Hematopoietic multipotent progenitor cell treated with erythropoietin and hydrocortisone succinate and interleukin-3 and kit ligand, for 8 days (in vitro differentiated cells): ENCODE results near the gene RTN1.

Source experiments
- DNase-seq: peaks from one replicate; pipeline ENCODE4 v3.0.0-alpha.2; 2015

The RTN1 gene, protein sequence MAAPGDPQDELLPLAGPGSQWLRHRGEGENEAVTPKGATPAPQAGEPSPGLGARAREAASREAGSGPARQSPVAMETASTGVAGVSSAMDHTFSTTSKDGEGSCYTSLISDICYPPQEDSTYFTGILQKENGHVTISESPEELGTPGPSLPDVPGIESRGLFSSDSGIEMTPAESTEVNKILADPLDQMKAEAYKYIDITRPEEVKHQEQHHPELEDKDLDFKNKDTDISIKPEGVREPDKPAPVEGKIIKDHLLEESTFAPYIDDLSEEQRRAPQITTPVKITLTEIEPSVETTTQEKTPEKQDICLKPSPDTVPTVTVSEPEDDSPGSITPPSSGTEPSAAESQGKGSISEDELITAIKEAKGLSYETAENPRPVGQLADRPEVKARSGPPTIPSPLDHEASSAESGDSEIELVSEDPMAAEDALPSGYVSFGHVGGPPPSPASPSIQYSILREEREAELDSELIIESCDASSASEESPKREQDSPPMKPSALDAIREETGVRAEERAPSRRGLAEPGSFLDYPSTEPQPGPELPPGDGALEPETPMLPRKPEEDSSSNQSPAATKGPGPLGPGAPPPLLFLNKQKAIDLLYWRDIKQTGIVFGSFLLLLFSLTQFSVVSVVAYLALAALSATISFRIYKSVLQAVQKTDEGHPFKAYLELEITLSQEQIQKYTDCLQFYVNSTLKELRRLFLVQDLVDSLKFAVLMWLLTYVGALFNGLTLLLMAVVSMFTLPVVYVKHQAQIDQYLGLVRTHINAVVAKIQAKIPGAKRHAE

DNA sequence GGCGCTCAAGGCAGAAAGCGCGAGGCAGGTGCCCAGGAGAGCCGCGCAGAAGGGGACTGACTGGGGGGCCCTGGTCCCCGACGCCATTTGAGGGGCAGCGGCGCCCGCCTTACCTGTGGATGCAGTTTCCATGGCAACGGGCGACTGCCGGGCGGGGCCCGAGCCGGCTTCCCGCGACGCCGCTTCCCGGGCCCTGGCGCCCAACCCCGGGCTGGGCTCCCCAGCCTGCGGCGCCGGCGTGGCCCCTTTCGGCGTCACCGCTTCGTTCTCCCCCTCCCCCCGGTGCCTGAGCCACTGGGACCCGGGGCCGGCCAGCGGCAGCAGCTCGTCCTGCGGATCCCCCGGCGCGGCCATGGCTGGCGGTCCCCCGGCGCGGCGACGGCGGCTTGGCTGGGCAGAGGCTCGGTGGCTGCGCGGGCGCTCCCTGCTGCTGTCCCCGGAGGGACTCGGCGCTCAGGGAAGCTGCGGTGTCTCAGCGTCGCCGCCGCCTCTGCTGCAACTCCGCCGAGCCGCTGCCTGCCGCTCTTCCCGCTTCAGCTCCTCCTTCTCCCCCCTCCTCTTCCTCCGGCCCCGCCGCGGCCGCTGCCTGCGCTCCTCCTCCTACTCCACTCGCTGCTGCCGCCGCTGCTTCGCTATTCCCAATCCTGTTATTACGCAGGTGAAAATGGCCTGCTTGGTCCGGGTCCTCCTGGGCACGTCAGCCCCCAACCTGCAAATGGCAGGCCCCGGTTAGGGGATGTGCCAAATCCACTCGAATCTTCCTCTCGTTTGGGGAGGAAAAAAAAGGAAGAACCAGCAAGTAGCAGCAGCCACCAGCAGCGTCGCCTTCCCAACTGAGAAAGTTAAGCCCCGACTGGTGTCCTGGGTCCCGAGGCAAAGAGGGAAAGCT, at the start of gene RTN1:
RTN1 (minus strand) TSS at position 500 of the 889 bp plus-strand sequence; CDS start at position 354, 146 bp downstream.
- DNase-seq: peak; percentile 15

DNA sequence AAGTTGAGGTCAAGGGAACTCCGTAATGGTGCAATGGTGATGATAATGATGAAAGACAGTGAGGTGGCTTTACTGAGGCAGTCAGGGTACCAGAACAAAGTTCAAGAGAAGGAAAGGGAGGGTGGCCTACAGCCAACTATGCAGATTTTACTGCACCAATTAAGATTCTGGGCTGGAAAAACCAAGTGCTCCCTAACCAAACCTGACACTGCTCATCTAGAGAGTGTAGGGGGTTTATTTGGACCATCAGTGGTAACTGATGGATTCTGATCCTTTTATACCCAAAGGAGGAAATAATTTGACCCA, 49.8 kb upstream of the RTN1 start:
- no peak for DNase-seq

DNA sequence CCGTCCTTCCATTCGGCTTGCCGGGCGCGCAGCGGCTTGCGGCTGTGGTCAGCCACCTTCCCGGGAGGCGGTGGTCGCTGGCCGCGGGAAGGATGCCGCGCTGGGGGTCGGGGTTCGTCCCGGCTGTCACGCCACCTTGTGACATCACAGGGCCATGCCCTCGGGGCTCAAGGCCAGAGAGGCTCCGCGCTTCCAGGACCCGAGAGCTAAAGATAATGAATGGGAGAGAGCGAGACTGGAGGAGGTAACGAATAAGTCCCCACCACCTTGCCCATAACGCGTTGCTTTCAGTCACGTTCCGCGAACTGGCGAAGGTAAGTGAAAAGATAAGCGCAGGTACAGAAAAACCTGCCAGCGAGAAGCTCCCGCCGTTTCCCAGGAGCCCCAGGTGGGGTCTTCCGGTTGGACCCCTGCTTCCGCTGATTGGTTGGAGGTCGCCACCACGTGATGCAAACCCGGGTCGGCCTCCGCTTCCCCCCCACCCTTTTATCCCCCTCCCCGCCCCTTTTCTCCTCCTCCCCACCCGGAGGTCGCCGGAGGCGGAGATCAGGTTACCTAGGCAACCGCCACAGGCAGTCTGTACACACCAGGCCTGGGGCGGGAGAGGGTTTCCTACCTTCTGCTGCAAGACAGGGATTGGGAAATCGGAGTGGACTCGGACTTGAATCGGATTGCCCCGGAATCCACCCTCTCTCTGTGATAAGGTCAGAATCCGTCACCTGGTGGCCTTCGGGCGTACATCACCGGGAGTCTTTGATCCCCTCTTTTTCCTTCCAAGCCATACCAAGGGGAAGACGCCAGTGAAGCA, 49.2 kb upstream of the RTN1 start, which contains the start of gene LRRC9:
LRRC9 (plus strand) TSS at position 575 of the 808 bp plus-strand sequence.
- no peak for DNase-seq

DNA sequence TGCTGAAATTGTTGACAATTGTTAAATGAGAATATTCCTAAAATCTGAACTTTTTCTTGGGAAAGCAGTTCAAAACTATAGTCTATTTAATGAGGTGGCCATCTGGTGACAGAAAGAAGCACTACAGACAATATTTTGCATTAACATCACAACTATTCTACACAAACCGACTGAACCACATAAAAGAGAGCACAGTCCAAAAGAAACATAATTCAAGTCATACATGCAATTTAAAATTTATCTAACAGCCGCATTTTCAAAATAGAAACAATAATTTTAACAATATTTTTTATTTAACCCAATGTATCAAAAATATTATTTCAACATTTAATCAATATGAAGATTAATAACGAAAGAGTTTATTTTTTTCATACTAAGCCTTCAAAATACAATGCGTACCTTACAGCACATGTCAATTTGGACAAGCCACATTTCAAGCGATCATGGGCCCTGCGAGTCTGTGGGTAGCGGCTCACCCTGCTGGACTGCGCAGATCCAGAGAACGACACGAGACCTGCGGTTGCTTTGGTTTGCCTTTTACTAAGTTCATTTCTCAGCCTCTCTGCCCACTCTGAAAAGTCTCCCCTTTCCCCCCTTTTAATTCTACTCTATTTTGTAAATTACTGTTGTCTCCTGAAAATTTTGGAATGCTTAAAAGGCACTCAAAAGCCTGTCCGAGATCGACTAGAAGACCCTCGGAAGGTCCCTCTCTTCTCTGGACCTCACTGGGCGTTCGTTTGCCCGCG, 48.4 kb upstream of the RTN1 start:
- DNase-seq: peak; percentile 43

DNA sequence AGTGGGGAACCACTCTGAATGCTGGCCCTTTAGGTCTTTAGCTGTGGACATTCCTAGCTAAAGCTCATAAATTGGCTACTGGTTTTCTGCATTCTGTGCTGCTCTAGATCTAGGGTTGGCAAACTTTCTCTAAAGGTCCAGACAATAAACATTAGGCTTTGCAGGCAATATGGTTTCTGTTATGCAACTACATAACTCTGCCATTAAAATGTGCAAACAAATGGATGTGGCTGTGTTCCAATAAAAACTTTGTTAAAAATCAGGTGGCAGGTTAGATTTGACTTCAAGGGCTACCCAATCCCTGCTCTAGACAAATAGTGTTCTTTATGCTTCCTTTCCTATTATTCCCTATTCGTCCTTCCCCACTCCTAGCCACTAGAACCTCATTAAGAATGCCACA, 42.6 kb upstream of the RTN1 start:
- DNase-seq: no peak

DNA sequence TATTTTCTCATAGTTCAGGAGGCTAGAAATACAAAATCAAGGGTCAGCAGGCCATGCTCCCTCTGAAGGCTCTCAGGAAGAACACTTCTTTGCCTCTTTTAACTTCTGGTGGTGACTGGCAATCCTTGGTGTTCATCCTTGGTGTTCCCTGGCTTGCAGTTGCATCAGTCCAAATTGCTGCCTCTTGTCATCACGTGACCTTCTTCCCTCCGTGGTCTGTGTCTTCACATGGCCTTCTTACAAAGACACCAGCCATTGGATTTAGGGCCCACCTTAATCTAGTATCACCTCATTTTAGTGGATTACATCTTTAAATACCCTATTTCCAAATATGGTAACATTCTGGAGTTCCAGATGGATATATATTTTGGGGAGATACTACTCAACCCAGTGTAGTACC, 41.9 kb upstream of the RTN1 start:
- DNase-seq: no peak

DNA sequence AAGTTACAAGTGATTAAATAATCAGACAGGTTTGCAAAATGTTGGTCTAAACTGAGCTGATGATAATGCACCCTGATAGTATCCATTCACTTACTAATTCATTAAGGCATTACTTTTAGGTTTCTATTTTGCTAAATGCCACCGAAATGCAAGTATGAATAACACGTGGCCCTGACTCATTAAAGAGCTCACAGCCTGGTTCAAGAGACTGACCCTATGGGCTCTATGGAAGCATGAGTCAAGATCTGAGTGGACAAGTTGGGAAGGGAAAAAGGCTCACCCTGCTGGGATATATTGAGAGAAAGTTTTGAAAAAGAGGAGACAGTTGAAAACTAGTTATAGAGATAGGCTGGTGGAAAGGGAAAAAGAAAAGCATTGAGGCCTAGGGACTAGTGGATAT, 34.6 kb upstream of the RTN1 start:
- DNase-seq: no peak

DNA sequence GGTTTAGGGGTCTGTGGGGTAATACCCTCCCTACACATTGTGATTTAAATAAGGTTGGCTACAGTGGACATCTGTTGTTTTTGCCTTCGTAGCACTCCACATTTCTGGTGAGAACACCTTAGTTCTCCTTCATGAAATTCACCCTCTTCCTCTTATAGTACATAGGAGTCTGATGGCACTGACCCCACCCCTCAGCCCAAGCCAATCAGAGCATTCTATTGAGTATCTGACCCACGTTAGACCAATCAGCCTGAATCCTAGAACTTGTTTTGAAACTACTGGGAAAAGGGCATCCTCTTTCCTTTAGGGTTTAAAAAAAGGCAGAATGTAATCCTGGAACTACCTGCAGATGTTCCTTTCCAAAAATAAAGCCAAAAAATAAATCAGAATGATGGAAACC, 33.6 kb upstream of the RTN1 start:
- no peak for DNase-seq

DNA sequence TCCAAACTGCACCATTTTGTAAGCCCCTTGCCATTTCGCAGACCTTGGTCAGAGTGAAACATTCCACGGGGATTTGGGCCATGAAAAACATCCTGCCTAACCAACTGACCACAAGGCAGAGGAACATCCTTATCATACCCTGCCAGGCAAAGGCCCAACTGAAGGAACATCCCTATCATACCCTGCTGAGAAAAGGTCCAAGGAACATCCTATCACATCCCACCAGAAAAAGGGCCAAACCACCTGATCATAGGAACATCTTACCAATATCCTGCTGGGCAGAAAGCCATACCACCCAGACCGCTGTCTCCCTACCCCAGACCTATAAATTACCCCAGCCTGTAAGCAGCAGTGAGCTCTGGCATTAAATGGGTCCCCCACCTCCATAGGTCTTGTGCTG, 30.0 kb upstream of the RTN1 start:
- peak; percentile 63 for DNase-seq

DNA sequence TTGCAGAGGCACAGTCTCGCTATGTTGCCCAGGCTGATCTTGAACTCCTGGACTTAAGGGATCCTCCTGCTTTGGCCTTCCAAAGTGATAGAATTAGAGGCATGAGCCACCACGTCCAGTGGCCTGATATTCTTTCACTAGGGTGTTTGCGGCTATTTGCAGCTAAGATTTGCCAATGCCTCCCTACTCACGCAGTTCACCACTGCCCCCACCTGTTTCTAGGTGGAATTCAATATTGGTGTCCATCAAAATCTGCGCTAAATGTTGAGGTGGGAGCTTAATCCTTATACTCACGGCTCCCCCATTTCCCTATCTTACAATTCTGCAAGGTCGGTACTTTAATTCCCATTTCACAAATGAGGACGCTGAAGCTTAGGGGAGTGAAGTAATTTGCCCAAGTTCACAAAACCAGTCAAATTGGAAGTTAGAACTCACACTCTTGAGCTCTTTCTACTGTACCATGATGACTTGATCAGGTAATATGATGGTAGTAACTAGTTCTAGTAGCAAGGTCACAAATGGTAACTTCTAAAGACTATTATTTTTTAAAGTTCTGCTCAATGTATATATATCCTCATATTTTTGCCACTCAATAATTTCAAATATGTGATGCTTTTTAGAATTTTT, 27.3 kb upstream of the RTN1 start:
- peak; percentile 13 for DNase-seq

DNA sequence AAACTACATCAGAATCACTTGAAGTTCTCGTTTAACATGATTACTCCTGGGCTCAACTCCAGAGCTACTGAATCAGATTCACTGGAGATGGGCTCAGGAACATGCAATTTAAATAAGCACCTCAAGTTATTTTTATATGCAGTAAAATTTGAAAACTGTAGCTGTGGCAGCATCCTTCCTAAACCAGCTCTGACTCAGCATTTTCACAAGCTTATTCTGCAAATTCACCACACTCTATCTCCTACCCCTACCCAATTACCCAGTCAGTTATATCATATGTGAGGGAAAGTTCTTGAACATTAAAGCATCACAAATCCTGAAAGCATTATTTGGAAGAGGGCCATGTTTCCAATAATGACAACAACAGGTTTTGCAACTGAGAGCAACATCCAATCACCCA, 25.1 kb upstream of the RTN1 start:
- DNase-seq: no peak

DNA sequence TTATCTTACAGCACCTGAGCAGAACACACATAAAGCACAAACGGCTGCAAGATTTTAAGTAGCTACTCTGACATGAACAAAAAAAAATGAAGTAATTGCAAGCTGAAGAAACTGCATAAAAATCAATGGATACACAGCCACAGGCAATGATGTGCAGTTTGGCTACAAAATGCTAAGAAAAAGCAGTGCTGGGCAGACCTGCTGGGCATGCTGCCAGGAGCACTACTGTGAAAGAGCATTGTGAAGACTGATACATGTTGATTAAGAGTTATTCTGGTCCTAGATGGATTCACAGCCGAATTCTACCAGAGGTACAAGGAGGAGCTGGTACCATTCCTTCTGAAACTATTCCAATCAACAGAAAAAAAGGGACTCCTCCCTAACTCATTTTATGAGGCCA, 20.1 kb upstream of the RTN1 start:
- no peak for DNase-seq

DNA sequence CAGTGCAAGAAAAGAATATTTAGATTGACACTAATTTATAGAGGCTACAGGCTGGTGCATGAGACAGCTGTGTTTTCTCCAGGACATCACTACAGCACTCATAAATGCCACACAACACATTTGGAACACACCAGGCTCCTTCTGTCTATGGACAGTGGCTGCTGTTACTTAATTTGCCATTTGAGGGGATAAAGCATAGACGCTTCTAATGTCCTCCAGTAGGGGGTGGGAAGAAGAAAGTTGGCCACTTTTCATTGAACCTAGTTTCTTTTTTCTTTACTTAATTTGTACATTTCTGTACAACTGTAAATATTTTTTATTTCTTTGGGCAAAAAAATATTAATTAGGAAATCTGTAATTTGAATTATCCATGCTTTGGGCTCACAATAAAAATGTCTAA, 12.4 kb upstream of the RTN1 start:
- no peak for DNase-seq

DNA sequence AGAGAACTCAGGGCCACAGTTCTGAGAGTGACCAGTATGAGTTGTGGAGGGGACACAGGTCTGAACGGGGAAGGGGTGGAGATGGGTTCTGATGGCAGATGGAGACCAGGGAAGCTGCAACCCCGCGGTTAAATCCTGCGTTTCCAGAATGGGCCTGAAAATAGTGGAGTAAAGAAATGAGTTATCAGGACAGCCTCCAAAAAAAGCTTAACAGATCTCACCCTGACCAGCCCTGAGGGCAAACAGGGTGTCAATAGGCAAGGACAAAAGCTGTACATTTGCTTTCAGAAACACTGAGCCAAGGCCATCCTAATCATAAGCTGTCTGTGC, 555 bp upstream of the RTN1 start:
- DNase-seq: no peak

DNA sequence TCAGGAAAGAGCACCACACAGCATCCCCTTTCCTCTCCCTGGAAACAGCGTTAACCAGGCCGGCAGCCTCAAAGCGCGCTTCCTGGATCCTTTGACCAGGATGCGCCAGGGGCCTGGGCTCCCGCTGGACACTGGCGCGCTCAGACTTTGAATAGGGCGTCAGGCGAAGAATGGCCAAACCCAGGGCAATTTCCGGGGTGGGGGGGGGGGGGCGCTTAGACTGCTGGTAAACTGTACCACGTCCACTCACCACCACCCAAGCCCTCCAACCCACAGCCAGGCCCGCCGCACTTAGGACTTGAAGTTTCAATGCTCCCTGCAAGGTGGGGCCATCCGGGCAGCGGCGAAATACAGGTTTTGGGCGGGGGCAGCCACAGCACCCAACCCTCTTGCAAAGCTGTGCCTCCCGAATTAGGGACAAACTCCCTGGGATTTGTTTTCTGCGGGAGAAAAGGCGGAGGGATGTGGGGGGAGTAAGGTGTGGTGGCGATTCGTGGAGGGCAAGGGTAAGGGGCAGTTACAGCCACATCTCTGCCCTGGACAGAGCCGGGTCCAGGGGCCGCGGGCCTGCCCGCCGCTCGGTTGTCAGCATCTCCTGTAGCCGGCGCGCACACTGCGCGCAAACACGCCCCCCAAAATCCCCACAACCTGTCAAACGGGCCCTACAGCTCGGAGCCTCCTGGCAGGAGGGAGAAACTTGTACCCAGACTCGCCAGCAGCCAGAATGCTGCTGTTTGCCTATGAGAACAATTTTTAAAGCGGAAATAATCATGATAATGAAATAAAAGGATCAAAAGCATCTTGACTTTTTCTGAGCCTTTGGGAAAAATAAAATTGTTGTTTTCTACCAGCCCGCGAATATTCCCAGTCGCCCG, 958 bp downstream of the RTN1 start:
- no peak for DNase-seq

DNA sequence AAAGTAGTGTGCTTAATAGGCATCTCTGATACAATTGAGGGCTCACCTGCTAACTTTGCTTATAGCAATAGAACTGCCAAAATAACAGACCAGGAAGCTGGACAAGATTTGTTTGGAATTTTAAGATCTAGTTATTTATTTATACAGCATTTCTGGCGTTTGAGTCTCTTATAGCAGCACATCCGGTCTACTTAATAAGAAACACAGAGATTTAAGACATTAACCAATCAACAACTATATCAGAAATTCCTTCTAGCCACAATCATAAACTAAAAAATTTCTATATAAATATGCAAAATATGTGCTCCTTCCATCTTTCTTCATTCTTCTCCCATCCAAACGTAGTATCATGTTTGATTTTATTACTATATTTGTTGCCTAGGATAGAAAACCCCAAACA, 2.6 kb downstream of the RTN1 start:
- DNase-seq: no peak

DNA sequence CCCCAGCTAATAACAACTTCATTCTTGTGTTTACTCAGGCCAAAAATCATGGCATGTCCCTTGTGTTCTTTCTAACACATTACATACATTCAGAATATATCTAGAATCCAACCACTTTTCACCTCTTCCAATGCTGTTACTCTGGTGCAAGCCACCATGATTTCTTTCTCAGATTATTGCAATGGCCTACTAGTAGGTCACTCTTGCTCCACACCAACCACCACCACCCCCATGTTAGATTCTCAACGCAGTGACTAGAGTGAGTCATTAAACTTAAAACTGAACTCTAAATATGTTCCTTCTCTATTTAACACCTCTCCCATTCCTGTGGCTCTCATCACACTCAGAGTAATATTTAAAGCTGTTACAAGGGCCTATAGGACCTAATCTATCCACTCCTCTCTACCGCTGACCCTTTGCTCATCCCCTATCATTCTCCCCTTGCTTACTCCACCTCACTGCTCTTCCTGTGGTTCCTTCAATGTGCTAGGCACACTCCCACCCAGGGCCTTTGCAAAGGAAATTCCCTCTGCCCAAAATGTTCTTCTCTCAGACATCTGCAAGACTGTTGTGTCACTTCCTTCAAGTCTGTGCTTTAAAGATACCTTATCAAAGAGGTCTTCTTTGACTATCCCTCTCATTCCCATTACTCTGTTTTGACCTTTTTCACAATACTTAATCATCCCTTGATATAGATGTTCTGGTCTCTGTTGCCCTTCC, 6.6 kb downstream of the RTN1 start:
- DNase-seq: no peak

DNA sequence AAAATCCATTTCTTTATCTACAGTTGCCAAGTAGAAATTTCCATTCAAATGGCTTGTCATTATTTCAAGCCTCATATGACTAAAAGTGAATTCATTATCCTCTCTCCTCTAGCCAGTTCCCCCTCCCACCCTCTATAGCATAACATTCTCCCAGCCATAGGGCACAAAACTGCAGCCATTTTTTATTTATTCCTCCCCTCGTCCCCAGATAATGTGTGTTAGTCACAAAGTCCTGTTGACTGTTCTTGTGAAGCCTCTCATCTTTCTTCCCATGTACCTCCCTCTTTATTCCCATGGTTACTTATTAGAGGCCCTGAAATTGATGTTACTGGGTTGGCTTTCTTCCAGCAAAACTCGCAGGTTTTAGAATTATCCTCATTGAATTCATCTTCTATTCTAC, 13.2 kb downstream of the RTN1 start:
- DNase-seq: no peak

DNA sequence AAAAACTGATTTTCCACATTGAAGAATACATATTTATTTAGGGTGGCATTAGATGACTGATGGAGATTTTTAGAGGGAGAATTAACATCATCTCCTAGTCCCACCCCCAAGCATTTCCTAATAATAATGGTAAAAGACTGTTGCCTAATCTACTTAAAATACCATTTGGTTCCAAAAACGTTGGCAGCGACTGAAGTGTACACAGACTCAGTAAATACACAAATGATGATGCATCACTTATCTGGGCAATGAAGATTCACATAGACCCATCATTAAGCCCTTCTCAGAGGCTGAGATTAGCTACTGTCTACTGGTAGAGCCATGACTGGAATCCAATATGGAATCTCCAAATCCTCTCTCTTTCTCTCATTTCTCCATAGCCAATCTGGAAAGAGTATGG, 18.2 kb downstream of the RTN1 start:
- no peak for DNase-seq

DNA sequence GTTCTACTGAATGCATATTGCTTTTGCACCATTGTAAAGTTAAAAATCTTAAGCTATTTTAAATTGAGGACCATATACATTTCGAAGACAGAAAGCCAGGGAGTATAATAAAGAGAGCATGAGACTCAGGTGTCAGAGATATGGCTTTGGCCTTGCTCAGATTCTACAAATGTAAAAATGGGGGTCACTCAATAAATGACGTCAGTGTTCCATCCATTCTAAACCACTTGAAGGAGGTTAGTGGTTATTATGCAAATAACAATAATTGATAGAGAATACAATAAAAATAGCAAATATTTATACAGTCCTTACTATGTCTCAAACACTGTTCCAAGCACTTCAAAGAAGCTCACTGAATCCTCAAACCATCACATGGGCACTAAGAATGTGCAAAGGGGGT, 20.1 kb downstream of the RTN1 start:
- DNase-seq: no peak
